MM.1S (cell line): Measurements from ENCODE around the gene SPINT2.
A peak's percentile ranks its signal among the peaks of the same experiment; 100 is the strongest.
"Not testable (repeated sequence)": the region's sequence is repeated elsewhere in the genome, so short reads cannot be mapped to it uniquely, and the experiment has no call there.

Experiments used
- DNase-seq: peaks from one replicate; pipeline ENCODE4 v3.0.0-alpha.2; 2015
- H2AFZ ChIP-seq: fragments of 300-600 bp; sonication (generic); 2 replicates; pipeline ENCODE4 v1.6.0; 2016; ENCODE audit warnings: antibody characterized with exemption, low read length
- H3F3A ChIP-seq: fragments of 300-600 bp; sonication (generic); 2 replicates; pipeline ENCODE4 v1.6.1; 2016; ENCODE audit warnings: mild to moderate bottlenecking, antibody characterized with exemption, low read length, moderate library complexity, mixed read lengths; ENCODE audit not compliant: insufficient read depth
- H3K27ac ChIP-seq: fragments of 300-600 bp; sonication (generic); 2 replicates; pipeline ENCODE4 v1.5.1; 2016; ENCODE audit warnings: mild to moderate bottlenecking, low read length
- H3K27me3 ChIP-seq: fragments of 300-600 bp; sonication (generic); replicated peaks from 2 replicates; pipeline ENCODE4 v1.6.0; 2016; ENCODE audit warnings: low read length; ENCODE audit not compliant: insufficient read depth
- H3K36me3 ChIP-seq: fragments of 300-600 bp; sonication (generic); replicated peaks from 2 replicates; pipeline ENCODE4 v1.6.1; 2016; ENCODE audit warnings: mild to moderate bottlenecking, low read length, mixed read lengths; ENCODE audit not compliant: insufficient read depth
- H3K4me1 ChIP-seq: fragments of 300-600 bp; sonication (generic); 2 replicates; pipeline ENCODE4 v1.6.1; 2016; ENCODE audit warnings: low read length, mixed read lengths
- H3K4me2 ChIP-seq: fragments of 300-600 bp; sonication (generic); 2 replicates; pipeline ENCODE4 v1.6.0; 2016; ENCODE audit warnings: low read depth, low read length
- H3K4me3 ChIP-seq: fragments of 300-600 bp; sonication (generic); 2 replicates; pipeline ENCODE4 v1.5.1; 2016; ENCODE audit warnings: low read length, mixed read lengths
- H3K79me2 ChIP-seq: fragments of 300-600 bp; sonication (generic); 2 replicates; pipeline ENCODE4 v1.6.1; 2016; ENCODE audit warnings: mixed run types, low read length, mixed read lengths
- H3K9ac ChIP-seq: fragments of 300-600 bp; sonication (generic); 2 replicates; pipeline ENCODE4 v1.6.1; 2016; ENCODE audit warnings: low read length, mixed read lengths
- H3K9me2 ChIP-seq: fragments of 300-600 bp; sonication (generic); replicated peaks from 2 replicates; pipeline ENCODE4 v1.6.1; 2016; ENCODE audit warnings: mild to moderate bottlenecking, low read length, mixed read lengths; ENCODE audit not compliant: insufficient read depth
- H3K9me3 ChIP-seq: fragments of 300-600 bp; sonication (generic); replicated peaks from 2 replicates; pipeline ENCODE4 v1.6.1; 2016; ENCODE audit warnings: mild to moderate bottlenecking, low read length, mixed read lengths; ENCODE audit not compliant: insufficient read depth
- H4K20me1 ChIP-seq: fragments of 300-600 bp; sonication (generic); 2 replicates; pipeline ENCODE4 v1.6.1; 2016; ENCODE audit warnings: mild to moderate bottlenecking, low read length, moderate library complexity, mixed read lengths; ENCODE audit not compliant: insufficient read depth
- CTCF ChIP-seq: fragments of 300-600 bp; sonication (generic); IDR thresholded peaks from 2 replicates; pipeline ENCODE4 v1.5.1; 2016; ENCODE audit warnings: antibody characterized with exemption, low read length, mixed read lengths
- EZH2 ChIP-seq: fragments of 300-600 bp; sonication (generic); optimal IDR thresholded peaks from 2 replicates; pipeline ENCODE3; 2017; ENCODE audit warnings: low read depth, mild to moderate bottlenecking, antibody characterized with exemption, low read length, mixed read lengths
- EZH2phosphoT487 ChIP-seq: fragments of 300-600 bp; sonication (generic); IDR thresholded peaks from 2 replicates; pipeline ENCODE4 v1.6.1; 2018; ENCODE audit warnings: antibody characterized with exemption, low read length

The SPINT2 gene

GRCh38 chr19:38337360-38337653, 72.9 kb downstream of the SPINT2 start:
- no peaks in the 10 kb centered on the region for H4K20me1 ChIP-seq
- H3K9me2 ChIP-seq, result no peaks in the 10 kb centered on the region
- no peak overlapping the region for H3K27ac ChIP-seq
- TF ChIP-seq EZH2phosphoT487 (no peak), EZH2 (no peak), CTCF (no peak)
- peak overlapping the region; percentile 96 for H3K4me3 ChIP-seq
- H3F3A ChIP-seq, result peaks cover 13% of the 10 kb centered on the region
- no peaks in the 10 kb centered on the region for H3K36me3 ChIP-seq
- no peaks in the 10 kb centered on the region for H3K9me3 ChIP-seq
- H2AFZ ChIP-seq, result peak overlapping the region; percentile 98
- H3K9ac ChIP-seq, result no peak overlapping the region
- H3K27me3 ChIP-seq, result 0 out of 2 replicates have a peak, but pooled peaks cover 5% of the 10 kb centered on the region
- H3K4me1 ChIP-seq, result no peaks in the 10 kb centered on the region; the same call in 1 of the 2 replicates
- no peak for DNase-seq
- H3K79me2 ChIP-seq, result no peaks in the 10 kb centered on the region
- peak overlapping the region; percentile 95 for H3K4me2 ChIP-seq

GRCh38 chr19:38339011-38339410, 74.6 kb downstream of the SPINT2 start:
- H2AFZ ChIP-seq, H3K27me3 ChIP-seq, H3K4me3 ChIP-seq, H3K36me3 ChIP-seq, H3K9ac ChIP-seq, H4K20me1 ChIP-seq, H3K79me2 ChIP-seq, H3K4me1 ChIP-seq, H3K4me2 ChIP-seq, H3K27ac ChIP-seq, DNase-seq, H3K9me2 ChIP-seq, H3K9me3 ChIP-seq: not testable (repeated sequence)
- peaks cover 13% of the 10 kb centered on the region for H3F3A ChIP-seq

GRCh38 chr19:38340927-38341326, 76.6 kb downstream of the SPINT2 start:
- Histone ChIP-seq H3K4me1 (no peaks in the 10 kb centered on the region; the same call in 1 of the 2 replicates), H3K4me3 (no peak overlapping the region), H3K27me3 (no peaks in the 10 kb centered on the region), H3K9me2 (no peaks in the 10 kb centered on the region), H3K4me2 (no peak overlapping the region), H3K9me3 (no peaks in the 10 kb centered on the region), H4K20me1 (no peaks in the 10 kb centered on the region), H3K79me2 (no peaks in the 10 kb centered on the region), H3K27ac (no peak overlapping the region), H3K36me3 (no peaks in the 10 kb centered on the region), H2AFZ (no peak overlapping the region), H3F3A (peaks cover 11% of the 10 kb centered on the region), H3K9ac (no peak overlapping the region)
- TF ChIP-seq EZH2, result no peak
- no peak for TF ChIP-seq CTCF
- no peak for TF ChIP-seq EZH2phosphoT487
- no peak for DNase-seq
